ENCODE measurements around the gene SLC15A3.

SLC15A3 gene

DNA sequence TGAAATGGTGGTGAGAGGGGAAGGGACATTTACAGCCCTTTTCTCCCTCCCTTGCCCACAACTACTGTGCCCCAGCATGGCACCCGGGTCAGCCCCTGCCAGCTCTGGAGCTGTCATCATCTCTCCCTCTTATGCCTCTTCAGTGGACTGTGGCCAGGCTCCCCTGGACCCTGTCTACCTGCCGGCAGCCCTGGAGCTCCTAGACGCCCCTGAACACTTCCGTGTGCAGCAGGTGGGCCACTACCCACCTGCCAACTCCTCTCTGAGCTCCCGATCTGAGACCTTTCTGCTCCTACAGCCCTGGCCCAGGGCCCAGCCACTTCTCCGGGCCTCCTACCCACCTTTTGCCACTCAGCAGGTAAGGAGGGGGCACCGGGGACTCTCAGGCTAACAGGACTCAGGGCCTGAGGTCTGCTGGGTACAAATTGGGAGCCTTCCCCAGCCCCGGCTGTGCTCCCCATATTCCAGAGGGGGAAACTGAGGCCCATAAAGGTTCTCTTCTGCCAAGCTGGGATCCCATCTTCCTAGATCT, 24.8 kb downstream of the SLC15A3 start:
- no peak for DNase-seq

DNA sequence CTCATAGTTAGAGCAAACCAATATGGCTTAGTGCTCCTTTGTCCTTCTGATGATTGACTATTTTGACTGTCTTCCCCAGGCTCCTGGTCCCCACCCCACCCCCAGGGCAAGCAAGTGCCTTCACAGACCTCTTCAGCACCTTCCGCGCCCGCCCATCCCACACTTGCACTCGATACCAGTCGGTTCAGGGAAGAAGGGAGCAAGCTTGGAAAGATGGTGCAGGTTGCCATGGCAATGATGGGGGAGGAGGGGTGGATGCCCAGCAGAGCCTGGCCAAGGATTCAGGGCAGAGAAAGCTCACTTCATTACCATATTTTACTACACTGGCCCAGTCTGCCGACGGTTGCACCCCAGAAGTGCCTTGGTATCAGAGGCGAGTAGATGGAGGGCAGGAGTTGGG, 25.5 kb downstream of the SLC15A3 start:
- DNase-seq = no peak

GRCh38 chr11:60925868-60926267, 26.1 kb downstream of the SLC15A3 start:
- DNase-seq = no peak

DNA sequence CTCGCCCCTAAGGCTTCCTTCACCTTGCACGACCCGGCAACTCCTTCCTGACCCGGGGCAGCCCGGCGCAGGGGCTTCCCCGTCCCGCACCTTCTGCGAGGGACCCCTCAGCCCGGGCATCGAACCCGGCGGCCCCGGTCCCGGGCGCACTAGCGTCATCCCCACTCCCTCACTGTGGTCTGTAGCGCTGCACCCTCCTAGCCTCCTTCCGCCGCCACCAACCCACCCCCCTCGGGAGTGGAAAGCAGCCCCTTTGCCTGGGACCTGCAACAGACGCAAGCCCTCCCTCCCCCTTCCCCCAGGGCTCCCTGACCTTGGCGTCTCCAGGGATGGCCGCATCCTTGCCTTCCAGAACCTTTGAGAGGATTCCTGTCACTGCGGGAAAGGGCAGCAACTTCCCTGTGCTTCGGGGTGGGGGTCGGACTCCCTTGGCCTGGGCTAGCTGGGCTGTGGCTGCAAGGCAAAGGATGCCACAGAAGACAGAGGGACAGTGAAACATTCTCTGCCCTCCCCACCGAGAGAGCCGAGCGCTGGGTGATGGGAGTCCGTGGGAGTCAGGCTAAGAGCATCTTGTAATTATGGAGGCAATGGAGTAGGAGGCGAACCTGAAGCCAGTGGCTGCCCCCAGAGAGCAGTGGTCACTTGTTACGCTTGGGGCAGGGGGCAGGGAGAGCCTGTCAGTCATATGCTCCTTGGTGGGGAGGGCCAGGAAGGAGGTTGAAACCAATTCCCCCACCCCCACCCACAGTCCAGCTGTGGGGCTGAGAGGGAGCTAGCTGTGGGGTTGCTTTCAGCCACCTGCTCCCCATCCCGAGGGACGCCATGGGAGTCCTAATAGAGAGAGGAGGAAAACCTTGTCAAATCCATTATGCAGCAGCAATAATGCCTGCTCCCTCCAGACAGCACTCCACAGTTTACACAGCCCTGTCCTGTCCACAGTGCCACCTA, 26.8 kb downstream of the SLC15A3 start:
- DNase-seq = no peak

DNA sequence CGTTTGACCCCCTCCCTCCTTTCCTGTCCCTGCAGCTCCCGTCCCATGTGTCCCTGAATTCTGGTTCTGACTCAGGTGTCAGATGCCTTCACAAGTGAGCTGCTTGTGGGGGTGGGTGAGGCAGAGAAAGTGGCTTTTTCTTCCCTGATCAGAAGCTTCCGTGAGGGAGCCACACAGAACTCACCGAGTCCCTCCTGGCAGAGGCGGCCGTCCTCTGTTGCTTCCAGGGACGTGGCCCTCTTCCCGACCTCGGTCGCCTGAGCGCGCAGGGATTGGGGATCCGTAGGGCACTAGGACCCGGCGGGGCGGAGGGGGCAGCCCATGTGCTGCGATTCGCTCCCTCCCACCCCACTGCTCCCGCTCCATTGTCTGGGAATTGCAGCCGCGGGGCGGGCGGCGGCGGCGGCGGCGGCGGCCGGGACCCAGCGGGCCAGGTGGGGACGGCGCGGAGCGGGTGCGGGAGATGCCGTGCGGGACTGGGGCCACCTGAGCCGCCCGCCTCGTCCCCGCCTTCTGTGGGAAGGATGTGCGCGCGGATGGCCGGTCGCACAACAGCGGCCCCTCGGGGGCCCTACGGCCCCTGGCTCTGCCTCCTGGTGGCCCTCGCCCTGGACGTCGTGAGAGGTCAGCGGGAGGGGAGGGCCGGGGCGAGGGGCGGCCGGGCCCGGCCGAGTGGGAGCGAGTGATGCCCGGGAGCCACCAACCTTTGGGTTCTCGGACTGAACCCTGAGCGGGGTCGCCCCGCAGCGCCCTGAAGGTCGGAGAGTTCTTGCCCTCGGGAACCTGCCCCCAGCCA, 27.7 kb downstream of the SLC15A3 start, which contains the start of gene TMEM132A:
TMEM132A (plus strand) TSS at position 351 of the 796 bp plus-strand sequence; CDS start at position 525, 174 bp downstream.
- DNase-seq = no peak

DNA sequence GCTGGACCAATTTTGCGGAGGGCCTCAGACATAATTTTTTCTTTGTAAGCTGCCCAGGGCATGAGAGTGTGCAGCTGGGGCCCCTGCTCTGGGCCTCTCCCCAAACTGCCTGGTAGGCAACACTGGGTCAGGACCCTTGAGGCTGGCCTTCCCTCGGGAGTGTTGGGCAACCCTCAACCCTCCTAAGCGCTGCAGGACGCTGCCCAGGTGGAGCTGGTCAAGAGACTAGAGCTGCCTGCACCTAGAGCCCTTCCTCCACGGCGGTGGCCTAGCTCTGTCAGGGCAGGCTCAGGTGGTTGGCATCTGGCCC, 28.2 kb downstream of the SLC15A3 start:
- DNase-seq = no peak

- DNase-seq = no peak
Observed at GRCh38 chr11:60923326-60923725, 28.6 kb downstream of the SLC15A3 start.

DNA sequence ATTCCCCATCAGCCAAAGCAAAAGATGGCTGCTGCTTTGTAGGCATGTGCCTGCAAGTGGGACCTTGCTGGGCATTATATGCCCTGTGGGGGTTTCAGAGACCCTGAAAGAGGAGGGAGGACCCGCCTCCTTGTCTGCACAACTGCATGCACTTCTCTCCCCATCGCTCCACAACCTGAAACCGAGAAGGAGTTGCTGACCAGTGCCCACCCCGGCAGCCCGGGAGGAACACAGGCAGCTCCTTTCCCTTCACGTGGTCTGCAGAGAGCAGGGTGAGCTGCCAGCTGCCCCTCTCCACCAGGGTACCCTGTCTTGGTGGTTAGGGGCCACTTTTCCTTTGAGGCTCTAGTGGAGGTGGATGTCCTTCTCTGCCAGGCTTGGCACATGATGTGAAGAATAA, 29.1 kb downstream of the SLC15A3 start:
- DNase-seq = no peak

DNA sequence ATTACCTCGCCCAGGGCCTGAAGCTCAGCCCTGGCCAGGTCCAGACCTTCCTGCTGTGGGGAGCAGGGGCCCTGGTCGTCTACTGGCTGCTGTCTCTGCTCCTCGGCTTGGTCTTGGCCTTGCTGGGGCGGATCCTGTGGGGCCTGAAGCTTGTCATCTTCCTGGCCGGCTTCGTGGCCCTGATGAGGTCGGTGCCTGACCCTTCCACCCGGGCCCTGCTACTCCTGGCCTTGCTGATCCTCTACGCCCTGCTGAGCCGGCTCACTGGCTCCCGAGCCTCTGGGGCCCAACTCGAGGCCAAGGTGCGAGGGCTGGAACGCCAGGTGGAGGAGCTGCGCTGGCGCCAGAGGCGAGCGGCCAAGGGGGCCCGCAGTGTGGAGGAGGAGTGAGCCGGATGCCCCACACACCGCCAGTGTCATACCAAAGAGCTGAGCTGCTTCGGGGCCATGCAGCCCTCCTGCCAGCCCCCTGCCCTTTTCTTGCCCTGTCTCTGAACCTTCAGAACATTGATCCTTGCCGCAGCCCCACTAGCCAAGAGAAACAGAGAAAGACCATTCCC, 30.1 kb downstream of the SLC15A3 start:
- DNase-seq = no peak

- DNase-seq = no peak
Observed at GRCh38 chr11:60921259-60921658, 30.7 kb downstream of the SLC15A3 start.

- no peak for DNase-seq
Observed at GRCh38 chr11:60919956-60920355, 32.0 kb downstream of the SLC15A3 start.

- DNase-seq = no peak
Observed at GRCh38 chr11:60919320-60919719, 32.7 kb downstream of the SLC15A3 start.

- no peak for DNase-seq
Observed at GRCh38 chr11:60918939-60919265, 33.1 kb downstream of the SLC15A3 start.

DNA sequence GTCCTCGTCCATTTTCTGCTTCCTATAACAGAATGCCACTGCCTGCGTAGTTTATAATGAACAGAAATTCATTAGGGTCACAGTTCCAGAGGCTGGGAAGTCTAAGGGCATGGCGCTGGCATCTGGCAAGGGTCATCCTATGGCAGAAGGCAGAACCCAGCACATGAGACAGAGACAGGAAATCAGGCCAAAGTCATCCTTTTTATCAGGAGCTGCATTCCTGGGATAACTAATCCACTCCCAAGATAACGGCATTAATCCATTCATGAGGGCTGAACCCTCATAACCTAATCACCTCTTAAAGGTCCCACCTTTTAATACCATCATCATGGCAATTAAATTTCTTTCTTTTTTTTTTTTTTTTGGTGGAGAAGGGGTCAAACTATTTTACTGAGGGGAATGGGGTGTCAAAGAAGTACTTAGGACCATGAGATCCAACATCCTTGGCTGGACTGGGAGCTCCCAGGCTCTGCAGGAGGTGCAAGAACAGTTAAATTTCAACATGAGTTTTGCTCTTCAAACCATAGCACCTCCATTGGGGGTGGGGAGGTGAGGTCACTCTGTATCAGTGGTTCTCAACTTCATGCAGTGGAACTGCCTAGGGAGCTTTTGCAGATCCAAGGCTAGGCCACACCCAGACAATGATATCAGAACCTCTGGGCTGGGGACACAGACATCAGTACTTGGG, 33.6 kb downstream of the SLC15A3 start:
- DNase-seq = no peak

GRCh38 chr11:60917267-60917666, 34.7 kb downstream of the SLC15A3 start:
- DNase-seq = no peak

GRCh38 chr11:60916669-60917206, 35.2 kb downstream of the SLC15A3 start:
- no peak for DNase-seq

DNA sequence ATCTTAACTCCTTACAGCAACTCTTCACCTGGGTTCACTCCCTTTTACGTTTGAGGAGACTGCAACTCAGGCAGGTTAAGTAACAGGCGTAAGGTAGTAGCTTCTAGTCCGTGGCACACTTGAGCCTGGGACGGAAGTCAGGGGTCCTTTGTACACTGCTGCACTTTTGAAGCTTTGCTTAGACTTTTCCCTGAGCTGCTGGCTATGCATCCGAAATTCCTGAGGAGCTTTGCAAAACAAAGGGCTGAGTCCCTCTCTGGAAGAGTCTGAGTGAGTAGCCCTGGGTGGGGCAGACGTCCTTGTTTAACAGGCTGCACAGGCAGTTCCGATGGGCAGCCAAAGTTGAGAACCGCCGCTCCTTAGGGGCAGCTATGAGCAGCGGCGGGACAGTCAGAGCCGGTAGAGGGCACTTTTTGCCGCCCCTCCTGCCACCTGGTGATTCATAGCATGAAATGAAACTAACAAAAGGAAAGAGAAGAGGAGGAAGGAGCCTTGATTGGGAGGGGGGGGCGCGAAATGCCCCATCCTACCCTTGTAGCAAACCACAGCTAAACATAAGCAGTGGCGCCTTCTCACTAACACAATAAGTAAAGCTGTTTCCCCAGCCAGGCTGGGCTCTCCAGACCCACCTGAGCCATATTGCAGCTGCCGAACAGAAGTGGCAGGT, 36.6 kb downstream of the SLC15A3 start:
- DNase-seq = peak; percentile 35 to 87 (median 54)

DNA sequence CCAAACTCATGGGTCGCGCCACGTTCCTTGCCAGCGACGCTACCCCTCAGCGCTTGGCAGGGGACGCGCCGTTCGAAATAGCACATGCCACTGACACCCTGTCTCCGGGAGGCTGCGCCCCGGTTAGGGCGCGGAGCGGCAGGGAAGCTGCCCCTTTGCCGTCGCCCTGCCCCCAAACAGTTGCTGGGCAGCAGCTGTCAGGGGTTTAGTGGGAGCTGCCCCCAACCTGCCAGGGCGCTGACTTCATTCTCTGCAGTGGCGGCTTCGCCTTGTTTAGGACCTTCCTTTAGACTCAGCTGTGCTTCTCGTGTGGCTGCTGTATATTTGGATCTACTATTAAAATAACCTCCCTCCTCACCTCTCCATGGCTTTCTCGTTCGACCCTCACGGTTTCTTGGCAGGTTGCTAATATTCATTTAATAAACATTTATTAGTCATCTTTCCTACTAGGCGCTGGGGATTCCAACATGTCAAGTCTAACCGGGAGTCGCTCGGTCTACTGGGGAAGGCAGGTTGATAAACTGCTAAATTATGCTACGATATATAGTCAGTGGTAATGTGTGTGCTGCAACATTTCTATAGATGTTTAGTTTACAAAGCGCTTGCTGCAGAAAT, 37.2 kb downstream of the SLC15A3 start:
- DNase-seq = peak in 3 of 5 donors; percentile 15 to 38 (median 26)

DNA sequence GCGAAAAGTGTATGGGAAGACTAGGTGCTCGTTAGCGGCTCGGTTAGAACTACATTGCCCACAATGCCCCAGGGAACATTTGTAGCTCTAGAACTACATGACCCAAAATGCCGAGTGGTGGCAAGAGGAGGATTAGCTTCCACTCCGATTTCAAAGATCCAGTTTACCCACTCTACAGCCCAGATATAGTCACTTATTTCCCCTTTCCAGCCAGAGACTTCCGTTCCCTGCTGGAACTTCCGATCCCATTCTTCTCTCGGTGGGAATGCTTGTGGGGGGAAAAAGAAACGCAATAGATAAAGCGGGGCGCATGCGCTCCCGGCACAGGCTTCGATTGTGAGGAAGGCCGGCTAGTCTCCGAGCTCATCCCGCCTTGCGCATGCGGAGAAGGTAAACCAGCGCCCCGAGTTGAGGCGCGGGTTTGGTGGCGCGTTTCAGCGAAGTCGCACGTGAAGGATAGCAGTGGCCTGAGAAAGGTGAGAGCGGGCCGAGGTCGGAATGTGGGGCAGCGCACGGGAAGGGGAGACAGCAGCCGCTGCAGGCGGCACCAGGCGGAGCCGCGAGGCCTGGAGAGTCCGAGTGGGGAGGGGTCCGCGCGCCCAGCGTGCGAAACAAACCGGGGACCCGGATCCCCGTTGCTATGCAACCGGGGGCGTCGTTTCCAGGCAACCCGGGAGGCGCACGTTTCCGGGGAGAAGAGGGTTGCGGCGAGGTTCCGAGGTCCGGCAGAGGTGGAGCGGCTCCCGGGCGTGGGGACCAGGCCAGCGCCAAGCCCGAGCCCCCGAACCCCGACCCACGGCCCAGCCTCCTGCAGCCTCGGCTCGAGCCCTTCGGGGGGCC, 38.0 kb downstream of the SLC15A3 start, which contains the start of gene TMEM109:
TMEM109 (plus strand) TSS at position 366 of the 840 bp plus-strand sequence. CDS start 5,536 bp downstream, outside the sequence.
- DNase-seq = peak; percentile 75 to 91 (median 83)

- DNase-seq = no peak
Observed at GRCh38 chr11:60912851-60913528, 39.0 kb downstream of the SLC15A3 start.
